Aorta (tissue), 5 donors: ENCODE measurements around the gene IRAK4. TPM values are rescaled to one million over a fixed set of nuclear protein-coding genes. Genes with fewer than 3 reads are reported as not detected.

ENCODE experiments used
- ATAC-seq: fragments of 200-7000 bp; cut with Tn5 transposase; one replicate; pipeline ENCODE4 v1.9.1; 2022; ENCODE audit warnings: moderate library complexity; ENCODE audit not compliant: low FRiP score
- DNase-seq, 2 donors: peaks; one replicate each; pipeline ENCODE4 v3.0.0-alpha.2; 2020
- H3K27ac ChIP-seq, 2 donors: one replicate each; pipeline ENCODE4 v1.5.1; 2013; ENCODE audit warnings: low read length in 2 of 2, mild to moderate bottlenecking in 2 of 2, moderate library complexity in 2 of 2, control low read depth in 1 of 2, inconsistent platforms in 1 of 2, low read depth in 1 of 2
- H3K27me3 ChIP-seq, 2 donors: one replicate each; pipeline ENCODE4 v1.6.1; 2013; ENCODE audit warnings: control low read depth in 1 of 2, low read length in 1 of 2, mild to moderate bottlenecking in 1 of 2, moderate library complexity in 1 of 2; ENCODE audit not compliant: insufficient read depth in 2 of 2, control insufficient read depth in 1 of 2
- H3K36me3 ChIP-seq, 2 donors: one replicate each; pipeline ENCODE4 v1.6.1; 2013; ENCODE audit warnings: control low read depth in 1 of 2, low read length in 1 of 2, mild to moderate bottlenecking in 1 of 2; ENCODE audit not compliant: insufficient read depth in 2 of 2, control insufficient read depth in 1 of 2
- H3K4me1 ChIP-seq, 2 donors: one replicate each; pipeline ENCODE4 v1.6.1; 2013; ENCODE audit warnings: low read length in 2 of 2, control low read depth in 1 of 2, mild to moderate bottlenecking in 1 of 2, moderate library complexity in 1 of 2; ENCODE audit not compliant: insufficient read depth in 2 of 2, control insufficient read depth in 1 of 2
- H3K4me3 ChIP-seq, 2 donors: one replicate each; pipeline ENCODE4 v1.5.1; 2013; ENCODE audit warnings: low read length in 2 of 2, control low read depth in 1 of 2, mild to moderate bottlenecking in 1 of 2
- H3K9me3 ChIP-seq: one replicate; pipeline ENCODE4 v1.6.1; 2013; ENCODE audit warnings: mild to moderate bottlenecking, low read length; ENCODE audit not compliant: control insufficient read depth
- WGBS, 2 donors: extraction: QIAGEN DNeasy Blood & Tissue Kit; methylation state at CpG; one replicate each; pipeline ENCODE4 v1.1.7; 2013; 5-methylcytosine and 5-hydroxymethylcytosine counted together
- intact Hi-C, 2 donors: fragments of 100-400 bp; cut with DNase I; formaldehyde crosslinking; loops; one replicate each; pipeline versions ENCODE4 v1.14.2 to v1.15.0; 2022
- polyA plus RNA-seq, 2 donors: library from polyadenylated mRNA; stranded (reverse); fragments of 200-250 nt; gene quantifications; one replicate each; pipeline ENCODE4 v1.2.3, GENCODE V29; 2013
- total RNA-seq, 2 donors: library from RNA; stranded (reverse); fragmentation: NEBNext Ultra II Directional; extraction: Animal tissue kit (Norgen Biotek cat#: 25700); gene quantifications; one replicate each; pipeline ENCODE4 v1.2.1, GENCODE V29; 2021
- donor health status: healthy with polysubstance abuse.
- donor health status: Bipolar disorder and iron deficiency.
- donor health status: DM: no; HTN: no; CAD: no.
- donor health status: DM: no; HTN: no; CAD: no.
- donor health status: DM: yes; HTN: yes; CAD: no.

Gene IRAK4
- total and polyA plus RNA-seq, 4 donors = 15.9 to 34.7 (median 24.2) TPM

DNA sequence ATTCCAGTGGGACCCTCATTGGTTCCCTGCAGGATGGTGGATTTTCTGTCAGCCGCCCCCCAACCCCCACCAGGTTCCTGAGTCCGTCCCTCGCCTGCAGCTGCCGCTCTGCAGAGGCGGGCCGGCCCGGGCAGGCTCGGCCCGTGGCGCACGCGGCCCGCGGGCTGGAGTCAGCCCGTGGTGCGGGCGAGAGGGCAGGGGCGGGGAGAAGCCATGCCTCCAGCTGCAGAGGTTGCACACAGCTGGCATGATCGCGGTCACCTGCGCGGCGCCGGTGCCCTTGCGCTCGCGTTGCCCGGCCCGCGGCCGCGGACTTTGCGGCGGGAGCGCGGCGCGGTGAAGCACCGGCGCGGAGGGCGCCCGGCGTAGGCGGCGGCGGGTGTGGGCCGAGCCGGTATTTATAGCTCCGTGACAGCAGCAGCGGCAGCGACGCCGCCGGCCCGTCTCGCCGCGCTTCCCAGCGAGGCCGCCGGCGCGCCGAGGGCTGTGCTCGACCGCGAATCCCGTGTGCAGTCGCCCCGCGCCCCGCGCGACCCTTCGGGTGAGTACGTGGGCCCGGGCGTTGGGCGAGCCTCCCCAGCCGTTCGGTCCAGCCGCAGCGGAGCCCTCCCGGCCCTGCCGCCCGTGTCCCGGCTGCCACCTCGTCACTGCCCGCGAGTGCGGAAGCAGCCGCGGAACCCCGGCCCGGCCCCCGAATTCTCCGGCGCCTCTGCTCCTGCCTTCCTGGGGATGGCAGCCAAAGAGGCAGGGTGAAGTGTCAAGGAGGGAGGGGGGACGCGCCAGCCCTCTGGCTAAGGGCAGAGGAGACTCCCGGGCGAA lies 77.1 kb downstream of the IRAK4 start, which contains the start of gene TMEM117:
Gene TMEM117 (plus strand): TSS at position 426 of the 819 bp plus-strand sequence.
- Histone ChIP-seq H3K4me3 (peak within 1 kb of the TSS; percentile 81 to 86), H3K36me3 (no peaks in the 10 kb centered on the region), H3K27me3 (no peaks in the 10 kb centered on the region), H3K27ac (peak within 1 kb of the TSS; percentile 89 to 97), H3K9me3 (no peaks in the 10 kb centered on the region), H3K4me1 (no peaks in the 10 kb centered on the region)
- WGBS, 2 donors = 0% methylated on average over 85 to 103 of the region's 103 CpGs
- peak; percentile 85 to 93 for DNase-seq
- ATAC-seq = peak; percentile 90
- intact Hi-C loops = loop anchor here in 1 of 2 donors (1.0 kb wide), 1 partner anchor 30 kb away; the partner anchor contains the start of gene TWF1

DNA sequence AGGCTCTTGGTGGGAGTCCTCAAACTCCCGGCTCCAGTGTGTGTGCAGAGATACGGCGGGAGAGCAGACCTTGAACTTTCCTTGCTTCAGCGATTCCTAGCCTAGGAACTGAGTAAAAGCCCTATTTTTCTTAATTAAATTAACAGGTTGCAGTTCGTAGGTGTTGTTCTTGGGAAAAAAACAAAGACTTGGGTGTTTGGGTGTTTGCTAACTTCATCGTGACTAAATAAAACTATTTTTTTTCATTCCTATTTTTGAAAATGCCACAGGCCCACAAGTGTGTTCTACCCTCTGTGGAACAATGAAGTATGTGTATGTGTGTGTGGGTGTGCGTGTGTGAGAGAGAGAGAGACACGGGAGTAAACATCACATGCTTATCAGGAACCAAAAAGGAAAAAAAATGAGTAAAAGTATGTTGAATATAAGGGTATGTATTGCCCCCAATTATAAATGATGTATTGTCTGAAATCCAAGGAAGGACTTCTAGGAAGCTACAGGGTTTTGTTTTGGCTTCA lies 77.8 kb downstream of the IRAK4 start:
- Histone ChIP-seq H3K4me3 (peak overlapping the region; percentile 81 to 86), H3K27ac (peak overlapping the region; percentile 89 to 97), H3K36me3 (no peaks in the 10 kb centered on the region), H3K4me1 (peaks cover 0 to 2% of the 10 kb centered on the region in 2 donors), H3K27me3 (no peaks in the 10 kb centered on the region), H3K9me3 (no peaks in the 10 kb centered on the region)
- 0 to 1% methylated on average over 8 of the region's 8 CpGs for WGBS, 2 donors
- DNase-seq = no peak
- peak; percentile 67 for ATAC-seq
- intact Hi-C loops = loop anchor here in 1 of 2 donors (1.0 kb wide), 1 partner anchor 30 kb away; the partner anchor contains the start of gene TWF1

Other genes with a start within 250 kb of the IRAK4 start
- not detected for gene ADAMTS20, start 206.7 kb upstream of the IRAK4 start, total RNA-seq
- gene ADAMTS20, start 206.7 kb upstream of the IRAK4 start, polyA plus RNA-seq = not detected
- gene PUS7L, start 161 bp upstream of the IRAK4 start, total RNA-seq = 10 to 100 TPM; 12.9 to 13.7 TPM
- gene PUS7L, start 161 bp upstream of the IRAK4 start, polyA plus RNA-seq = 1 to 10 TPM; 1.9 to 5.4 TPM
- gene TWF1, start 47.4 kb downstream of the IRAK4 start, total RNA-seq = 10 to 100 TPM; 52.5 to 53.7 TPM
- 10 to 100 TPM; 38.4 to 84.5 TPM for gene TWF1, start 47.4 kb downstream of the IRAK4 start, polyA plus RNA-seq
- 10 to 100 TPM in 1 of 2 donors, 1 to 10 TPM in 1; 5.9 to 10.6 TPM for gene TMEM117, start 77.1 kb downstream of the IRAK4 start, total RNA-seq
- 1 to 10 TPM; 1.6 to 4.4 TPM for gene TMEM117, start 77.1 kb downstream of the IRAK4 start, polyA plus RNA-seq